Measurements from ENCODE around the gene TLK1.
A peak's percentile ranks its signal among the peaks of the same experiment; 100 is the strongest.

- TF ChIP-seq, protein P1, sequence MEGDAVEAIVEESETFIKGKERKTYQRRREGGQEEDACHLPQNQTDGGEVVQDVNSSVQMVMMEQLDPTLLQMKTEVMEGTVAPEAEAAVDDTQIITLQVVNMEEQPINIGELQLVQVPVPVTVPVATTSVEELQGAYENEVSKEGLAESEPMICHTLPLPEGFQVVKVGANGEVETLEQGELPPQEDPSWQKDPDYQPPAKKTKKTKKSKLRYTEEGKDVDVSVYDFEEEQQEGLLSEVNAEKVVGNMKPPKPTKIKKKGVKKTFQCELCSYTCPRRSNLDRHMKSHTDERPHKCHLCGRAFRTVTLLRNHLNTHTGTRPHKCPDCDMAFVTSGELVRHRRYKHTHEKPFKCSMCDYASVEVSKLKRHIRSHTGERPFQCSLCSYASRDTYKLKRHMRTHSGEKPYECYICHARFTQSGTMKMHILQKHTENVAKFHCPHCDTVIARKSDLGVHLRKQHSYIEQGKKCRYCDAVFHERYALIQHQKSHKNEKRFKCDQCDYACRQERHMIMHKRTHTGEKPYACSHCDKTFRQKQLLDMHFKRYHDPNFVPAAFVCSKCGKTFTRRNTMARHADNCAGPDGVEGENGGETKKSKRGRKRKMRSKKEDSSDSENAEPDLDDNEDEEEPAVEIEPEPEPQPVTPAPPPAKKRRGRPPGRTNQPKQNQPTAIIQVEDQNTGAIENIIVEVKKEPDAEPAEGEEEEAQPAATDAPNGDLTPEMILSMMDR (IDR thresholded peaks at IDR 0.05), result peak; percentile 49 to 72 (median 68)
- no peak for TF ChIP-seq POLR2A (IDR thresholded peaks at IDR 0.05)
Measured at GRCh38 chr2:171086352-171087290, 74.1 kb downstream of the TLK1 start.

Data from right lobe of liver (tissue), 4 donors.